Fibroblast of lung (primary cell): ENCODE results near the gene PDCL3. TPM values are rescaled to one million over a fixed set of nuclear protein-coding genes. Genes with fewer than 3 reads are reported as not detected.

Source experiments
- DNase-seq, 2 donors: peaks; one replicate each; pipeline versions ENCODE4 v3.0.0 to v3.0.0-alpha.2; 2010; ENCODE audit warnings: low read depth in 2 of 2
- H2AFZ ChIP-seq: 2 replicates; pipeline ENCODE4 v1.5.1; 2012; ENCODE audit warnings: low read length, control low read depth, inconsistent platforms
- H3K27ac ChIP-seq: 2 replicates; pipeline ENCODE4 v1.5.1; 2011; ENCODE audit warnings: low read length, control low read depth; ENCODE audit not compliant: insufficient read depth
- H3K27me3 ChIP-seq: 2 replicates; pipeline ENCODE4 v1.5.1; 2011; ENCODE audit warnings: mild to moderate bottlenecking, low read length; ENCODE audit not compliant: control insufficient read depth, insufficient read depth
- H3K36me3 ChIP-seq: 2 replicates; pipeline ENCODE4 v1.5.1; 2011; ENCODE audit warnings: low read length; ENCODE audit not compliant: control insufficient read depth, insufficient read depth
- H3K4me1 ChIP-seq: 2 replicates; pipeline ENCODE4 v1.5.1; 2011; ENCODE audit warnings: low read length; ENCODE audit not compliant: control insufficient read depth, insufficient read depth; ENCODE audit errors: extremely low read depth
- H3K4me2 ChIP-seq: 2 replicates; pipeline ENCODE4 v1.5.1; 2011; ENCODE audit warnings: low read length, control low read depth; ENCODE audit not compliant: insufficient read depth; ENCODE audit errors: extremely low read depth
- H3K4me3 ChIP-seq, 4 experiments: fragments of 200-600 bp in 1 of 4; sonication (generic) in 1 of 4; replicated peaks in 1 of 4; 2 replicates each; pipeline ENCODE4 v1.5.1; 2011 to 2016; ENCODE audit warnings: low read length in 4 of 4, low read depth in 3 of 4, mild to moderate bottlenecking in 3 of 4, control low read depth in 2 of 4, inconsistent platforms in 1 of 4, mixed read lengths in 1 of 4; ENCODE audit not compliant: insufficient read depth in 1 of 4; ENCODE audit errors: control extremely low read depth in 1 of 4
- H3K79me2 ChIP-seq: 2 replicates; pipeline ENCODE4 v1.5.1; 2012; ENCODE audit warnings: mild to moderate bottlenecking, low read length, inconsistent platforms; ENCODE audit not compliant: control insufficient read depth, insufficient read depth
- H3K9ac ChIP-seq: 2 replicates; pipeline ENCODE4 v1.5.1; 2011; ENCODE audit warnings: mild to moderate bottlenecking, low read length, control low read depth; ENCODE audit not compliant: insufficient read depth
- H3K9me3 ChIP-seq: 2 replicates; pipeline ENCODE4 v1.5.1; 2012; ENCODE audit warnings: low read depth, low read length; ENCODE audit not compliant: control insufficient read depth, insufficient read depth
- H4K20me1 ChIP-seq: 2 replicates; pipeline ENCODE4 v1.5.1; 2011; ENCODE audit warnings: low read length; ENCODE audit not compliant: control insufficient read depth, insufficient read depth; ENCODE audit errors: extremely low read depth
- EZH2 ChIP-seq: IDR thresholded peaks from 2 replicates; pipeline ENCODE4 v1.5.1; 2012; ENCODE audit warnings: low read length, control low read depth, mild to moderate bottlenecking; ENCODE audit errors: missing control alignments
- polyA plus RNA-seq, 2 donors: library from polyadenylated mRNA; depleted of rRNA in 1 of 2; stranded (reverse) in 1 of 2; unstranded in 1 of 2; fragments of >200 nt; gene quantifications; 2 replicates each; pipeline ENCODE4 v1.2.1, GENCODE V29; 2011 to 2012; ENCODE audit warnings: missing spikeins in 1 of 2
- total RNA-seq: library from RNA; depleted of rRNA; stranded (reverse); fragments of >200 nt; gene quantifications from 2 replicates; pipeline ENCODE4 v1.2.1, GENCODE V29; 2014
- TF ChIP-seq, protein P1 (sequence below), 2 donors: IDR thresholded peaks in 1 of 2; conservative IDR thresholded peaks in 1 of 2; 1 replicate in 1 of 2; 2 replicates in 1 of 2; pipeline ENCODE4 v1.5.1; 2011 to 2012; ENCODE audit warnings: low read length in 2 of 2, control low read depth in 1 of 2, inconsistent platforms in 1 of 2, low read depth in 1 of 2, mild to moderate bottlenecking in 1 of 2

PDCL3 gene
- total and polyA plus RNA-seq, 2 donors (not counting 1 experiment from before 2014, with no cell fraction given), result 11.4 to 29.0 TPM

DNA sequence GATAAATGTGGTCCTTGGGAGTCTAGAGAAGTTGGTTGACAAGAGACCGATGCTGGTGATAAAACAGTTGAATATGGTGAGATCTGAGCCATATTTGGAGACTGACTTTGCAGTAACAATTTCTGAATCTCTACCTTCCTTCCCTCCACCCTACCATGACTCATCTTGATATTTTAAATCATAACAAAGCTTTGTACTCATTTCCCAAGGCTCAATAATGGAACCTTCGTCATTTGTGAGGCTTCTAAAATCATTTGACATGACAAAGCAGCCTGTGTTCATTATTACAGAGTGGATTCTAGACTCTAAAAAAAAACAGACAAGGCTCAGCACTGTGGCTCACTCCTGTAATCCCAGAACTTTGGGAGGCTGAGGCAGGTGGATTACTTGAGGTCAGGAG lies 38.5 kb upstream of the PDCL3 start:
- Histone ChIP-seq H3K4me3 (no peak overlapping the region), H3K9ac (no peak overlapping the region), H4K20me1 (no peaks in the 10 kb centered on the region), H3K36me3 (no peaks in the 10 kb centered on the region), H3K79me2 (no peaks in the 10 kb centered on the region), H3K9me3 (no peaks in the 10 kb centered on the region), H3K4me1 (no peaks in the 10 kb centered on the region), H2AFZ (no peak overlapping the region), H3K27me3 (no peaks in the 10 kb centered on the region), H3K4me2 (no peak overlapping the region), H3K27ac (no peak overlapping the region)
- TF ChIP-seq, protein P1, sequence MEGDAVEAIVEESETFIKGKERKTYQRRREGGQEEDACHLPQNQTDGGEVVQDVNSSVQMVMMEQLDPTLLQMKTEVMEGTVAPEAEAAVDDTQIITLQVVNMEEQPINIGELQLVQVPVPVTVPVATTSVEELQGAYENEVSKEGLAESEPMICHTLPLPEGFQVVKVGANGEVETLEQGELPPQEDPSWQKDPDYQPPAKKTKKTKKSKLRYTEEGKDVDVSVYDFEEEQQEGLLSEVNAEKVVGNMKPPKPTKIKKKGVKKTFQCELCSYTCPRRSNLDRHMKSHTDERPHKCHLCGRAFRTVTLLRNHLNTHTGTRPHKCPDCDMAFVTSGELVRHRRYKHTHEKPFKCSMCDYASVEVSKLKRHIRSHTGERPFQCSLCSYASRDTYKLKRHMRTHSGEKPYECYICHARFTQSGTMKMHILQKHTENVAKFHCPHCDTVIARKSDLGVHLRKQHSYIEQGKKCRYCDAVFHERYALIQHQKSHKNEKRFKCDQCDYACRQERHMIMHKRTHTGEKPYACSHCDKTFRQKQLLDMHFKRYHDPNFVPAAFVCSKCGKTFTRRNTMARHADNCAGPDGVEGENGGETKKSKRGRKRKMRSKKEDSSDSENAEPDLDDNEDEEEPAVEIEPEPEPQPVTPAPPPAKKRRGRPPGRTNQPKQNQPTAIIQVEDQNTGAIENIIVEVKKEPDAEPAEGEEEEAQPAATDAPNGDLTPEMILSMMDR (conservative IDR thresholded peaks at IDR 0.05 in 1 of 2, IDR thresholded peaks at IDR 0.05 in 1 of 2; ENCODE audit: low read depth in 1 of 2, low read length in 2 of 2), result no peak
- peak in 1 of 2 donors; percentile 17 for DNase-seq

DNA sequence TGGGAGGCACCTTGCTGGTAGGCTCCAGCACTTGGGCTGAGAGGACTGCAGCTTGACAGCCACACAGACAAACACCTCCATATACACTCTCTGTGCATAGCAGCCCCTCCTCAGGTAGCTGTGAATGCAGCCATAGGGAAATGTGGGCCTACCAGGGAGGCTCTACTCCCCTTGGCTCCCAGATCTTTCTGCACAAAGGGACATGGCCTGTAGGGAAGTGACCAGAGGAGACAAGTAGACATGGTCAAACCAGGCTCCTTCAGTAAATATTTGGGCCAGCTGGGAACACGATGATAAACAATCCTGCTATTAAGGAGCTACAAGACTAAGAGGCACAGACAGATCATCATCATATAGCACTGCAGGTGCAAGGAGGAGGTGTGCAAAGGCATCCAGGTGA lies 35.9 kb upstream of the PDCL3 start:
- no peaks in the 10 kb centered on the region for H4K20me1 ChIP-seq
- TF ChIP-seq, protein P1 (conservative IDR thresholded peaks at IDR 0.05 in 1 of 2, IDR thresholded peaks at IDR 0.05 in 1 of 2; ENCODE audit: low read depth in 1 of 2, low read length in 2 of 2), result no peak
- TF ChIP-seq EZH2, result no peak
- no peaks in the 10 kb centered on the region for H3K79me2 ChIP-seq
- no peaks in the 10 kb centered on the region for H3K9me3 ChIP-seq
- H3K4me1 ChIP-seq, result no peaks in the 10 kb centered on the region
- H3K27me3 ChIP-seq, result no peaks in the 10 kb centered on the region
- no peak for DNase-seq
- H2AFZ ChIP-seq, result no peak overlapping the region
- no peak overlapping the region for H3K9ac ChIP-seq
- H3K27ac ChIP-seq, result no peak overlapping the region
- no peak overlapping the region for H3K4me3 ChIP-seq
- H3K4me2 ChIP-seq, result no peak overlapping the region
- no peaks in the 10 kb centered on the region for H3K36me3 ChIP-seq

DNA sequence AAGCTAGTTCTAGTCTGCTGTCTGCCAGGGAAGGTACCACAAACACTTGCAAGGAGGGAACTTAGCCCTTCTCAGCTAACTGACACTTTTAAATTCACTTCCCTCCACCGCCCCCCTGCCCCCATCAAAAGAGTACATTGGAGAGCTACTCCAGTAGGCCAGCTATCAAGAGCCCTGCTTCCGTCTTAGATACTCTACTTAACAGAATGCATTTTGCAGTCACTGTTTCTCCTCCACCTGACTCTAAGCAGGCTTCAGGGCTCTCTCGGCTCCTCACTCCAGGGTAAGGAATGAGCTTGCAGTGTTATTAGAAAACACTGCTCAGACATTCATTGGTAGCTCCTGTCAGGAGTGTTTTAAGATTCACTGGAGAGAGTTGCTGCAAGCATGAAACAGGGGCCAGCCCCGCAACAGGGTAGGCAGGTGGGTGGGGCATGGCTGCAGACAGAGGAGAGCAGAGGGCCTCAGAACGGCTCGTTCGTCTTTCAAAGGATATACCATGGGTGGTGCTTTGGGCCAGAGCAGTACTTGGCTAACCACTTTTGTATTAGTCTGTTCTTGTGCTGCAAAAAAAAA lies 35.3 kb upstream of the PDCL3 start:
- Histone ChIP-seq H3K27ac (no peak overlapping the region), H3K9ac (no peak overlapping the region), H3K79me2 (no peaks in the 10 kb centered on the region), H3K4me1 (no peaks in the 10 kb centered on the region), H3K4me3 (no peak overlapping the region), H4K20me1 (no peaks in the 10 kb centered on the region), H2AFZ (no peak overlapping the region), H3K4me2 (no peak overlapping the region), H3K36me3 (no peaks in the 10 kb centered on the region), H3K27me3 (no peaks in the 10 kb centered on the region), H3K9me3 (no peaks in the 10 kb centered on the region)
- no peak for DNase-seq
- TF ChIP-seq, protein P1 (conservative IDR thresholded peaks at IDR 0.05 in 1 of 2, IDR thresholded peaks at IDR 0.05 in 1 of 2; ENCODE audit: low read depth in 1 of 2, low read length in 2 of 2), result no peak
- TF ChIP-seq EZH2, result no peak
